NOMO-1 (cell line): ENCODE data around the gene PHF3.
"Not testable (repeated sequence)": the region's sequence is repeated elsewhere in the genome, so short reads cannot be mapped to it uniquely, and the experiment has no call there.

Source experiments
- DNase-seq, 2 experiments: peaks; one replicate each; lab custom pipeline; 2025; ENCODE audit not compliant: unreplicated experiment in 2 of 2; lab: John Stamatoyannopoulos, UW

The PHF3 gene

GRCh38 chr6:63706630-63707029 lies 71.0 kb downstream of the PHF3 start:
- DNase-seq, result no peak

GRCh38 chr6:63708631-63709030 lies 73.0 kb downstream of the PHF3 start:
- no peak for DNase-seq

DNA sequence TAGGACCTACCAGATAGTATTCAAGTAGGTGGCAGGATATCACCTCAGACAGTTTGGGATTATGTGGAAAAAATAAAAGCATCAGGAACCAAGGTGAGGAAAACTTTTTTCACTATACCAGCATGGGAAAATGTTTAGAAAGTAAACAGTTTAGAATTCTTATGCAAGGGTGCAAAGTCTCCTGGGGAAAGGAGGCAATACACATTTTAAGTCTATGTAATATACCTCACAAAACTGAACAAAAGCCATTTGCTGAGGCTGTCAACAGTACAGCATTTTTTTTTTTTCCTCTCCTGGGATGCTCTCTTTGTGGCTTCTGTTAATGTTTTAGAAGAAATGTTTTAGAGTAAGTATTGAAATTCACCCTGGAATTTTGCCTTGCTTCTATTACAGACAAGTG lies 73.5 kb downstream of the PHF3 start:
- no peak for DNase-seq

DNA sequence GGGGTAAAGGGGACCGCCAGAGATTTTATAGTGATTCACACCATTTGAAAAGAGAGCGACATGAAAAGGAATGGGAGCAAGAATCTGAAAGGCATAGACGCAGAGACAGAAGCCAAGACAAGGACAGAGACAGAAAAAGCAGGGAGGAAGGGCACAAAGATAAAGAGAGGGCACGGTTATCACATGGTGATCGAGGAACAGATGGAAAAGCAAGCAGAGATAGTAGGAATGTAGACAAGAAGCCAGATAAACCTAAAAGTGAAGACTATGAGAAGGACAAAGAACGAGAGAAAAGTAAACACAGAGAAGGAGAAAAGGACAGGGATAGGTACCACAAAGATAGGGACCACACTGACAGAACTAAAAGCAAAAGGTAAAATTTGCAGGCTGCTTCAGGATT lies 77.7 kb downstream of the PHF3 start:
- no peak for DNase-seq

GRCh38 chr6:63714091-63714490 lies 78.5 kb downstream of the PHF3 start:
- no peak for DNase-seq

GRCh38 chr6:63716169-63716568 lies 80.6 kb downstream of the PHF3 start:
- no peak for DNase-seq

GRCh38 chr6:63721181-63721580 lies 85.6 kb downstream of the PHF3 start:
- no peak for DNase-seq

GRCh38 chr6:63724721-63725120 lies 89.1 kb downstream of the PHF3 start:
- no peak for DNase-seq

DNA sequence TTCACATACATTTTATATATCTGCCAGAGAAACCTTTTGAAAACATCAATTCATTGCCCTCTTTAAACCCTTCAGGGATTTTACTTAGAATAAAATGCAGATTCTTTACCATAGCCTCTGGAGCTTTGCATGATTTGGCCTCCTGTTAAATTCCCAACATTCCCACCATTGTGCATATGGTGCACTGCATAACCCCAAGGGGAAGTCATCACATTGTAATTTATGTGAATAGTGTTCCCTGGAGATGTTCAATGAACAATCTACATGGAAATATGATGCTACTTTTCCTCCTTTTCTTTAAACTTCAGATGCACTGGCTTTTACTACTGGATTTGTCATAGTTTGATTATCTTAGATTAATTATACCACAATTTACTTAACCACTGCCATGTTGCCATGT lies 94.7 kb downstream of the PHF3 start:
- DNase-seq, result no peak

GRCh38 chr6:63731930-63732329 lies 96.3 kb downstream of the PHF3 start:
- DNase-seq, result no peak

- no peak for DNase-seq
These were observed 96.7 kb downstream of the PHF3 start for GRCh38 chr6:63732336-63732735.

GRCh38 chr6:63734923-63735322 lies 99.3 kb downstream of the PHF3 start:
- DNase-seq, result no peak

- not testable (repeated sequence) for DNase-seq
These were observed 102.6 kb downstream of the PHF3 start for GRCh38 chr6:63738190-63738589.

DNA sequence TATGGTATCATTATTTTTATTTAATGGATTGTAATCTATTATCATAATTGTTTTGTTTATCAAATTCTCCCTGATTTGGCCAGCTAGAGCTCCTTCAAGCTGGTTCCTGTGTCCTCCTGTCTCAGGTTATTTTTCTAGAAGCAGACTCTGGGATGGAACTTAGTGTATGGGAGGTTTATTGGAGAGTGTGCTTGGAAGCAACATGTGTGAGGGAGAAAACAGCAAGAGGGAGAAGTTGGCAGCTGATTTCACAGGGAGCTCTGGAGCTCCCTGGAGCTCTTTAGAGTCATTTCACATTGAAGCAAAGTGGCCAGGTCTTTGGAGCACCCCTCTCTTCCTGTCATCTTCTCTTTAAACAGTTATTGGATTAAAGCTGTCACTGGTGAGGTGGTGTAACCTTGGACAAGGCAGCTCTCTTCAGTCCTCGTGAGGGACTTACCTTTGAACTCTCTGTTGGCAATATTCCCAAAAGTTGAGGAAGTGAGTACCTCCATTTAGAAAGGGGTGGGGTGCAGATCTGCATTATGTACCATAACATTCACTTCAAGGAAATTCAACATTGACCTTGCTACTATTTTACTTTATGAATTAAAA lies 103.6 kb downstream of the PHF3 start:
- DNase-seq, result no peak

DNA sequence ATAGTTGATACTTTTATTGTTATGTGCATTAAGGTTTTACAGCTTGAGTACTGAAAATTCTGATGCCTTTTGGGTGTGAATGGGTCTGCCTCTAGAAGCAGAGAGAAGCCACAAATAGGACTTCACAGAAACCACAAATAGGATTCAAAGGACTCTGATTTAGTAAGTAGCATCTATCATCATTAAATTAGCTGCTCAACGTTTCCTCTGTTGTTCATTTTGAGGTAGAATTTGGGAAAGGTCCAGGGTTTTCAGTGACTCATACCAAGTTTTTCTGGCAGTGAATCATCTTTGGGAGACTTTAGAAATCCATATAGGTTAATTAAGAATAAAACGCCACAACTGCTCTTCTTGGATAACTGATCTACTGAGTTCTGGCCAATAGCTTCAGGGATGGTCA lies 105.1 kb downstream of the PHF3 start:
- DNase-seq, result no peak

- DNase-seq, result no peak
These were observed 106.5 kb downstream of the PHF3 start for GRCh38 chr6:63742060-63742459.

DNA sequence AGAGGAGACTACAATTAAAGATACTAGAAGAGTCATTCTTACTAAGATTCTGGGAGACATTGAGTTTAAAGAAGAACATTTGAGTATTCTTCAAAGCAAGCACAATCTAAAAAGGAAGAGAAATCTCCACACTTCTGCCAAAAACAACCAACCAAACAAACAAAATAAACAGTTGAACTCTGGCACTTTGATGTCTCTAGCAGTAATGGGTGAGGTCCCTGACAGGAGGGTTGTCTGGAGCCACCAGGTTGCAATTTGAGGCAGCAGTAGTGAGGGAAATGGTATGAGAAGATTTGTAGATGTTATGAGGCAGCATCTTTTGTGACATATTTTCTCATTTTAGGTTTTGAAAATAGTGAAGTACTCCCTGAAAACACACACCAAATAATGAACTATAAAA lies 108.1 kb downstream of the PHF3 start:
- no peak for DNase-seq

DNA sequence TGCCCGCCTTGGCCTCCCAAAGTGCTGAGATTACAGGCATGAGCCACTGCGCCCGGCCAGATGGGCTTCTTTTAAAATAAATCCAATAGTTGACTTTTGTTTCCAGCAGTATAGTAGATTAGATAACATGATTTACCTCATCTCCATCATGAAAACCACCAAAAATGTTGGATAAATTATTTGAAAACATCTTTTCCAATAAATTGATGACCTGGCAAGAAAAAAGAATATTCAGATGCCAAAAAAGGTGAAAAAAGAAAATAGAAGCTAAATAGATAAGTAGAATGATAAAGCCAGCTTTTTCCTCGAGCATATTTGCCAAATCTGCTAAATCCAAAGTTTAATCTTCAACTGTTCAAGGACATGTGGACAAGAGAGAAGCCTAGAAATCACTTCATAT lies 109.2 kb downstream of the PHF3 start:
- no peak for DNase-seq

DNA sequence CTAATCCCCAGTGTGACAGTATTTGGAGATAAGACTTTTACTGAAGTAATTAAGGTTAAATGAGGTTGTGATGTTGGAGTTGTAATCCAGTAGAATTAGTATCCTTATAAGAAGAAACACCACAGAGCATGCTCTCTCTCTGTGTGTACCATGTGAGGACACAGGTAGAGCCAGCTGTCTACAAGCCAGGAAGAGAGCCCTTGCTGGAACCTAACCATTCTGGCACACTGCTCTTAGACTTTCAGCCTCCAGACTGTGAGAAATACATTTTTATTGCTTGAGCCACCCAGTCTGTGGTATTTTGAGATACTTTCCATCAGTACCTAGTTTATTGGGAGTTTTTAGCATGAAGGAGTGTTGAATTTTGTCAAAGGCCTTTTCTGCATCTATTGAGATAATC lies 110.2 kb downstream of the PHF3 start:
- no peak for DNase-seq

DNA sequence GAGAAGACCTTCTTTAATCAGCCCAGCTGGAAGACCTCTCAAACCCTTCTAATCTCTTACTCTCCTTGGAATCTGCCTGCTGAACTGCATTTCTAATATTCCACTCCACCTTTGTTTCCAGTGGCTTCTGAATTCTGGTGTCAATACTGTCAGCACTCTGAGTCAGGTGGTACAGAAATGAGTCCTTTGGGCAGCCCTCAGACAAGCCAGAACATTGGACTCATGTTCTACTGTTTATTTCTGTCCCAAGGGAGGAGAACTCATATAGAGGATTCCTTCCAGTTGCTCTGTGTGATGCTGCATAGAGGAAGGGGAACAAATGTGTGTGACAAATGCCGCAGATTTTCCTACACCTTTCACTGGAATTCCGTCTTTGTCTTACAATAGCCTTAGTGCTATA lies 114.8 kb downstream of the PHF3 start:
- DNase-seq, result no peak

DNA sequence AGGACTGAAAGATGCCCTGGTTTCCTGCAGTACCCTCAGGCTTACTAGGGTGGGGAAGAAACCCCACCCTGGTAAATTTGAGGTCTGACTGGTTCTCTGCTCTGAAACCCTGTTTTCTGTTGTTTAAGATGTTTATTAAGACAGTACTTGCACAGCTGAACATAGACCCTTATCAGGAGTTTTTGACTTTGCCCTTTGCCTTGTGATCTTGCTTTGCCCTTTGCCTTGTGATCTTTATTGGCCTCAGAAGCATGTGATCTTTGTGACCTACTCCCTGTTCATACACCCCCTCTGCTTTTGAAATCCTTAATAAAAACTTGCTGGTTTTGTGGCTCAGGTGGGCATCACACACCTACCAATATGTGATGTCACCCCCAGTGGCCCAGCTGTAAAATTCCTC lies 121.7 kb downstream of the PHF3 start:
- not testable (repeated sequence) for DNase-seq

DNA sequence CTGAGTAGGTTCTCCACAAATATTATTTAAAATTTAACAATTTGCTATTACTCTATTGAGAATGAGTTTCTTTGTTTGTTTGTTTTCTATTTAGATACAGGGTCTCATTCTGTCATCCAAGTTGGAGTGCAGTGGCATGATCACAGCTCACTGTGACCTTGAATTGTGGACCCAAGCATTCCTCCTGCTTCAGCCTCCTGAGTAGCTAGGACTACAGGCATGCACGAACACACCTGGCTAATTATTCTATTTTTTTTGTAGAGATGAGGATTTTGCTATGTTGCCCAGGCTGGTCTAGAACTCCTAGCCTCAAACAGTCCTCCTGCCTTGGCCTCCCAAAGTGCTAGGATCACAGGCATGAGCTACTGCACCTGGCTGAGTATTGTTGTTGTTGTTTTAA lies 122.2 kb downstream of the PHF3 start:
- DNase-seq, result no peak

DNA sequence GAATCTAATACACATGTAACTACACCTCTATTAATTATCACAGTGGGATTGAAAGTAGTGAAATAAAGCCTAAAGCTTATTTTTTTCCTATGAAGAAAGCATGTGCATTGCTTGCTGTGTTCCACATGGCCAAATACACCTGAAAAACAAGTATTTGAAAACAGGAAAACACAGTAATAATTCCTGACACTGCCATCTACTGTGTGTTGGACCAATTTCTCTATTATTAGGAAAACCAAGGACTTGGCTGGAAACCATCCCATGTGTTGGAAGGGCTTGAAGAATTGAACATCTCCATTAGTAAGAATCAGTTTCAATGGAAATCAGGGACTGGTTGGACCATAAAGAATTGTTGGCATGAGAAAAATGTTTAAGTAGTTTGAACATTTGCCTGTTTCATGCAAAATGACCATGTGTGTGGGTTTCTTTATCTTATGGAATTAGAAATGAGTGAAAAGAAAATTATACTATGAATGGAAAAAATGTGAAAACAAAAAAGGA lies 124.1 kb downstream of the PHF3 start:
- DNase-seq, result no peak
